HuH-7.5 (cell line): ENCODE results near the gene SPHK1.
A peak's percentile ranks its signal among the peaks of the same experiment; 100 is the strongest.

Experiments used
- DNase-seq: peaks from one replicate; pipeline ENCODE4 v3.0.0; 2011; ENCODE audit warnings: low spot score

The SPHK1 gene

GRCh38 chr17:76363107-76363842, 21.1 kb upstream of the SPHK1 start:
- no peak for DNase-seq

- DNase-seq = no peak
These were observed 19.0 kb upstream of the SPHK1 start for GRCh38 chr17:76365256-76365903.

- no peak for DNase-seq
These were observed 18.2 kb upstream of the SPHK1 start for GRCh38 chr17:76366247-76366646.

- DNase-seq = no peak
These were observed 16.8 kb upstream of the SPHK1 start for GRCh38 chr17:76367642-76368041.

- no peak for DNase-seq
These were observed 15.9 kb upstream of the SPHK1 start for GRCh38 chr17:76368545-76368944.

- no peak for DNase-seq
These were observed 15.0 kb upstream of the SPHK1 start for GRCh38 chr17:76369379-76369778.

- DNase-seq = no peak
These were observed 14.6 kb upstream of the SPHK1 start for GRCh38 chr17:76369804-76370203.

GRCh38 chr17:76370261-76370993, 14.0 kb upstream of the SPHK1 start:
- DNase-seq = no peak

GRCh38 chr17:76371656-76372628, 12.5 kb upstream of the SPHK1 start:
- DNase-seq = no peak

GRCh38 chr17:76376318-76377133, 7.9 kb upstream of the SPHK1 start:
- DNase-seq = peak; percentile 73

GRCh38 chr17:76378548-76379274, 5.7 kb upstream of the SPHK1 start:
- no peak for DNase-seq

- DNase-seq = no peak
These were observed 5.2 kb upstream of the SPHK1 start for GRCh38 chr17:76379275-76379641.

GRCh38 chr17:76379646-76380376, 4.6 kb upstream of the SPHK1 start:
- no peak for DNase-seq

- no peak for DNase-seq
These were observed 2.6 kb upstream of the SPHK1 start for GRCh38 chr17:76381633-76382350.

- peak; percentile 77 for DNase-seq
These were observed 2.0 kb upstream of the SPHK1 start for GRCh38 chr17:76382351-76382802.

- peak; percentile 71 for DNase-seq
These were observed 1.4 kb upstream of the SPHK1 start for GRCh38 chr17:76382803-76383545.

- peak; percentile 68 for DNase-seq
These were observed 725 bp upstream of the SPHK1 start for GRCh38 chr17:76383546-76384221.
